Measurements from ENCODE around the gene SBF1.
A peak's percentile ranks its signal among the peaks of the same experiment; 100 is the strongest.

SBF1 gene

DNA sequence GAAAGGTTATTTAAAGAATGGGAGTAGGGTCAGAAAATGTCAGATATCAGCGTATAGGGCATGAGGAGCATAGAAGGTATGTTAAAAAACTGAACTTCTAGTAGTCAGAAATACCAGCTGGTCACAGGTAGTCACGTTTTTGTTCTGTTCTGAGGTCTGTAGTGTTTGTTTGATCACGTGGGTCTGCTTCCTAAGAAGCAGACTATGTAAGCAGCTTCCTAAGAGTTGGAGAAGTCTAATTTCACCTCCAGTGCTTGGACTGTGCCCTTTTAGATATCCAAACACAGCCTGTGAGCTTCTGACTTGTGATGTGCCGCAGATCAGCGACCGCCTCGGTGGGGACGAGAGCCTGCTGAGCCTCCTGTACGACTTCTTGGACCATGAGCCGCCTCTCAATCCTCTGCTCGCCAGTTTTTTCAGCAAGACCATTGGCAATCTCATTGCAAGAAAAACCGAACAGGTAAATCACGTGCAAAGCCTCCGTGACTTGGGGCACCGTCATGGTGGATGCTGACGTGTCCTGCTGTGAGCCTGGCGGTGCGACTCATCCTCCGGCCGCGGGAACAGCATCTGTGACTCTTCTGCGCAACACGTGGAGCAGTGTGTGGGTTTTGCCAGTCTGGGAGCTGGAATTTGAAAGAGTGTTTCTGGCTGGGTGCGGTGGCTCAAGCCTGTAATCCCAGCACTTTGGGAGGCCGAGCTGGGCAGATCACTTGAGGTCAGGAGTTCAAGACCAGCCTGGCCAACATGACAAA lies 68.2 kb downstream of the SBF1 start:
- Histone ChIP-seq H3K4me2 (ENCODE audit: insufficient read depth, low read length, poor library complexity, severe bottlenecking) (no peak overlapping the region), H3K4me3 (ENCODE audit: low read length in 2 of 2) (peak overlapping the region in 1 of 2 donors; percentile 9), H3K14ac (ENCODE audit: low read length) (no peak overlapping the region), H4K91ac (ENCODE audit: low read depth, low read length, poor library complexity) (no peak overlapping the region), H3K18ac (ENCODE audit: low read length) (no peak overlapping the region), H3K4ac (ENCODE audit: low read length) (no peak overlapping the region), H3K9ac (ENCODE audit: low read depth, low read length, poor library complexity) (no peak overlapping the region), H3K9me3 (replicated peaks in 1 of 2; ENCODE audit: control insufficient read depth in 2 of 2, insufficient read depth in 1 of 2, low read depth in 1 of 2, low read length in 2 of 2) (peaks cover 0 to 3% of the 10 kb centered on the region in 2 donors), H2BK12ac (ENCODE audit: low read length) (no peak overlapping the region), H3K79me1 (ENCODE audit: low read depth, low read length) (peaks cover 10% of the 10 kb centered on the region), H3K36me3 (replicated peaks in 1 of 2; ENCODE audit: control insufficient read depth in 2 of 2, insufficient read depth in 2 of 2, low read length in 2 of 2) (peaks cover 19 to 72% of the 10 kb centered on the region in 2 donors), H2BK120ac (ENCODE audit: low read depth, low read length) (no peak overlapping the region), H2AK5ac (ENCODE audit: low read depth, low read length) (no peak overlapping the region), H2BK5ac (ENCODE audit: low read length) (no peak overlapping the region), H2BK15ac (ENCODE audit: low read length) (no peak overlapping the region), H2AFZ (ENCODE audit: low read length) (no peak overlapping the region), H3K23ac (ENCODE audit: low read depth, low read length, poor library complexity) (peak overlapping the region; percentile 80), H3K27me3 (ENCODE audit: control insufficient read depth in 3 of 3, insufficient read depth in 3 of 3, low read depth in 1 of 3, low read length in 3 of 3) (no peaks in the 10 kb centered on the region), H4K8ac (ENCODE audit: low read depth, low read length) (no peak overlapping the region), H3K4me1 (ENCODE audit: control insufficient read depth in 2 of 2, insufficient read depth in 1 of 2, low read depth in 1 of 2, low read length in 2 of 2) (no peaks in the 10 kb centered on the region), H3K27ac (replicated peaks; ENCODE audit: low read length) (no peak overlapping the region)
- WGBS, 2 donors (ENCODE audit: extremely low coverage in 2 of 2, insufficient read length in 2 of 2, insufficient replicate concordance in 1 of 2), result no CpG with 5 or more reads among the region's 25 CpGs
- DNase-seq (ENCODE audit: low spot score), result no peak

GRCh38 chr22:50403701-50404101 lies 71.1 kb downstream of the SBF1 start:
- Histone ChIP-seq H2BK5ac (ENCODE audit: low read length) (no peak overlapping the region), H3K27me3 (ENCODE audit: control insufficient read depth in 3 of 3, insufficient read depth in 3 of 3, low read depth in 1 of 3, low read length in 3 of 3) (no peaks in the 10 kb centered on the region), H2BK15ac (ENCODE audit: low read length) (no peak overlapping the region), H4K8ac (ENCODE audit: low read depth, low read length) (no peak overlapping the region), H3K18ac (ENCODE audit: low read length) (no peak overlapping the region), H2BK12ac (ENCODE audit: low read length) (no peak overlapping the region), H3K79me1 (ENCODE audit: low read depth, low read length) (peaks cover 10% of the 10 kb centered on the region), H3K36me3 (replicated peaks in 1 of 2; ENCODE audit: control insufficient read depth in 2 of 2, insufficient read depth in 2 of 2, low read length in 2 of 2) (peaks cover 19 to 71% of the 10 kb centered on the region in 2 donors), H3K14ac (ENCODE audit: low read length) (peak overlapping the region; percentile 56), H2BK120ac (ENCODE audit: low read depth, low read length) (no peak overlapping the region), H3K9me3 (replicated peaks in 1 of 2; ENCODE audit: control insufficient read depth in 2 of 2, insufficient read depth in 1 of 2, low read depth in 1 of 2, low read length in 2 of 2) (peaks cover 0 to 3% of the 10 kb centered on the region in 2 donors), H3K4me2 (ENCODE audit: insufficient read depth, low read length, poor library complexity, severe bottlenecking) (no peak overlapping the region), H2AK5ac (ENCODE audit: low read depth, low read length) (no peak overlapping the region), H3K9ac (ENCODE audit: low read depth, low read length, poor library complexity) (no peak overlapping the region), H3K4me1 (ENCODE audit: control insufficient read depth in 2 of 2, insufficient read depth in 1 of 2, low read depth in 1 of 2, low read length in 2 of 2) (peaks cover 0 to 3% of the 10 kb centered on the region in 2 donors), H3K4me3 (ENCODE audit: low read length in 2 of 2) (peak overlapping the region in 1 of 2 donors; percentile 9), H3K27ac (replicated peaks; ENCODE audit: low read length) (no peak overlapping the region), H4K91ac (ENCODE audit: low read depth, low read length, poor library complexity) (no peak overlapping the region), H2AFZ (ENCODE audit: low read length) (no peak overlapping the region), H3K23ac (ENCODE audit: low read depth, low read length, poor library complexity) (peak overlapping the region; percentile 91), H3K4ac (ENCODE audit: low read length) (no peak overlapping the region)
- no CpG with 5 or more reads among the region's 8 CpGs for WGBS, 2 donors (ENCODE audit: extremely low coverage in 2 of 2, insufficient read length in 2 of 2, insufficient replicate concordance in 1 of 2)
- no peak for DNase-seq (ENCODE audit: low spot score)

DNA sequence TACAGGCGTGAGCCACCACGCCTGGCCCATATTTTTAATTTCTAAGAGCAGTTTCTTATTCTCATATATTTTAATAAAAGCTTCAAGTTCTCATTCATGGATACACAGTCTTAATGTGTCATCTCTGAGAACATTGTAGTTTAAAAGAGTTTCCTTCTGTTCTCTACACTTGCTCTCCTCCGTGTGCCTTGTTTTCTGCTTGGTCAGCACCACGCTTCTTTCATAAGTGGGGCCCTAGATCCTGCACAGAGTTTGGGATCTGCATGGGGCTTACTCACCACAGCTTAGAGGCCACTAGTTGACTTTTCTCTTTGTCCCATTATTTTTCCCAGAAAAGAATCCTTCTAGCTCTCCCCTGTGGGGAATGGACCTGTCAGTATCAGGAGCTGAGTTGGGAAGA lies 72.9 kb downstream of the SBF1 start:
- H3K4me3 ChIP-seq (ENCODE audit: low read length in 2 of 2), result no peak overlapping the region
- no peak overlapping the region for H2BK5ac ChIP-seq (ENCODE audit: low read length)
- H3K27ac ChIP-seq (replicated peaks; ENCODE audit: low read length), result no peak overlapping the region
- no peak overlapping the region for H4K91ac ChIP-seq (ENCODE audit: low read depth, low read length, poor library complexity)
- H2AFZ ChIP-seq (ENCODE audit: low read length), result no peak overlapping the region
- H3K4ac ChIP-seq (ENCODE audit: low read length), result no peak overlapping the region
- H2BK120ac ChIP-seq (ENCODE audit: low read depth, low read length), result no peak overlapping the region
- no peak overlapping the region for H2AK5ac ChIP-seq (ENCODE audit: low read depth, low read length)
- no peak overlapping the region for H4K8ac ChIP-seq (ENCODE audit: low read depth, low read length)
- no peak overlapping the region for H2BK12ac ChIP-seq (ENCODE audit: low read length)
- H3K4me1 ChIP-seq (ENCODE audit: control insufficient read depth in 2 of 2, insufficient read depth in 1 of 2, low read depth in 1 of 2, low read length in 2 of 2), result peaks cover 2 to 5% of the 10 kb centered on the region in 2 donors
- no peak for DNase-seq (ENCODE audit: low spot score)
- H3K79me1 ChIP-seq (ENCODE audit: low read depth, low read length), result peaks cover 10% of the 10 kb centered on the region
- H3K14ac ChIP-seq (ENCODE audit: low read length), result no peak overlapping the region
- H3K9me3 ChIP-seq (replicated peaks in 1 of 2; ENCODE audit: control insufficient read depth in 2 of 2, insufficient read depth in 1 of 2, low read depth in 1 of 2, low read length in 2 of 2), result peaks cover 0 to 1% of the 10 kb centered on the region in 2 donors
- H3K36me3 ChIP-seq (replicated peaks in 1 of 2; ENCODE audit: control insufficient read depth in 2 of 2, insufficient read depth in 2 of 2, low read length in 2 of 2), result peaks cover 12 to 63% of the 10 kb centered on the region in 2 donors
- no peak overlapping the region for H3K23ac ChIP-seq (ENCODE audit: low read depth, low read length, poor library complexity)
- no peak overlapping the region for H3K4me2 ChIP-seq (ENCODE audit: insufficient read depth, low read length, poor library complexity, severe bottlenecking)
- no peak overlapping the region for H3K18ac ChIP-seq (ENCODE audit: low read length)
- H3K9ac ChIP-seq (ENCODE audit: low read depth, low read length, poor library complexity), result no peak overlapping the region
- no CpG with 5 or more reads among the region's 4 CpGs for WGBS, 2 donors (ENCODE audit: extremely low coverage in 2 of 2, insufficient read length in 2 of 2, insufficient replicate concordance in 1 of 2)
- H3K27me3 ChIP-seq (ENCODE audit: control insufficient read depth in 3 of 3, insufficient read depth in 3 of 3, low read depth in 1 of 3, low read length in 3 of 3), result no peaks in the 10 kb centered on the region
- H2BK15ac ChIP-seq (ENCODE audit: low read length), result no peak overlapping the region

GRCh38 chr22:50400931-50401330 lies 73.9 kb downstream of the SBF1 start:
- Histone ChIP-seq H2BK5ac (ENCODE audit: low read length) (no peak overlapping the region), H3K4ac (ENCODE audit: low read length) (no peak overlapping the region), H4K91ac (ENCODE audit: low read depth, low read length, poor library complexity) (no peak overlapping the region), H3K4me2 (ENCODE audit: insufficient read depth, low read length, poor library complexity, severe bottlenecking) (no peak overlapping the region), H2BK120ac (ENCODE audit: low read depth, low read length) (no peak overlapping the region), H3K9me3 (replicated peaks in 1 of 2; ENCODE audit: control insufficient read depth in 2 of 2, insufficient read depth in 1 of 2, low read depth in 1 of 2, low read length in 2 of 2) (peaks cover 0 to 1% of the 10 kb centered on the region in 2 donors), H3K79me1 (ENCODE audit: low read depth, low read length) (peaks cover 12% of the 10 kb centered on the region), H3K4me1 (ENCODE audit: control insufficient read depth in 2 of 2, insufficient read depth in 1 of 2, low read depth in 1 of 2, low read length in 2 of 2) (peaks cover 3 to 7% of the 10 kb centered on the region in 2 donors), H2AFZ (ENCODE audit: low read length) (no peak overlapping the region), H3K14ac (ENCODE audit: low read length) (no peak overlapping the region), H2AK5ac (ENCODE audit: low read depth, low read length) (no peak overlapping the region), H2BK15ac (ENCODE audit: low read length) (no peak overlapping the region), H3K27ac (replicated peaks; ENCODE audit: low read length) (no peak overlapping the region), H4K8ac (ENCODE audit: low read depth, low read length) (no peak overlapping the region), H3K18ac (ENCODE audit: low read length) (no peak overlapping the region), H3K27me3 (ENCODE audit: control insufficient read depth in 3 of 3, insufficient read depth in 3 of 3, low read depth in 1 of 3, low read length in 3 of 3) (no peaks in the 10 kb centered on the region), H3K9ac (ENCODE audit: low read depth, low read length, poor library complexity) (no peak overlapping the region), H2BK12ac (ENCODE audit: low read length) (no peak overlapping the region), H3K4me3 (ENCODE audit: low read length in 2 of 2) (no peak overlapping the region), H3K36me3 (replicated peaks in 1 of 2; ENCODE audit: control insufficient read depth in 2 of 2, insufficient read depth in 2 of 2, low read length in 2 of 2) (peaks cover 7 to 60% of the 10 kb centered on the region in 2 donors), H3K23ac (ENCODE audit: low read depth, low read length, poor library complexity) (no peak overlapping the region)
- no peak for DNase-seq (ENCODE audit: low spot score)
- no CpG with 5 or more reads among the region's 5 CpGs for WGBS, 2 donors (ENCODE audit: extremely low coverage in 2 of 2, insufficient read length in 2 of 2, insufficient replicate concordance in 1 of 2)

Measured in neuronal stem cell (in vitro differentiated cells).